ENCODE data around the gene GFY.

GRCh38 chr19:49431330-49431749 is 6.2 kb downstream of the GFY start:
- TF ChIP-seq CTCF (IDR thresholded peaks at IDR 0.05) (no peak), POLR2A (IDR thresholded peaks at IDR 0.05) (no peak)
